ENCODE measurements around the gene BUB1B. TPM values are rescaled to one million over a fixed set of nuclear protein-coding genes. Genes with fewer than 3 reads are reported as not detected.

The BUB1B gene
- total and polyA plus RNA-seq, 9 of the 15 experiments (the other 6 are each of a cell fraction or from before 2014, with no cell fraction given) = 28.7 to 113 (median 82.2) TPM

DNA sequence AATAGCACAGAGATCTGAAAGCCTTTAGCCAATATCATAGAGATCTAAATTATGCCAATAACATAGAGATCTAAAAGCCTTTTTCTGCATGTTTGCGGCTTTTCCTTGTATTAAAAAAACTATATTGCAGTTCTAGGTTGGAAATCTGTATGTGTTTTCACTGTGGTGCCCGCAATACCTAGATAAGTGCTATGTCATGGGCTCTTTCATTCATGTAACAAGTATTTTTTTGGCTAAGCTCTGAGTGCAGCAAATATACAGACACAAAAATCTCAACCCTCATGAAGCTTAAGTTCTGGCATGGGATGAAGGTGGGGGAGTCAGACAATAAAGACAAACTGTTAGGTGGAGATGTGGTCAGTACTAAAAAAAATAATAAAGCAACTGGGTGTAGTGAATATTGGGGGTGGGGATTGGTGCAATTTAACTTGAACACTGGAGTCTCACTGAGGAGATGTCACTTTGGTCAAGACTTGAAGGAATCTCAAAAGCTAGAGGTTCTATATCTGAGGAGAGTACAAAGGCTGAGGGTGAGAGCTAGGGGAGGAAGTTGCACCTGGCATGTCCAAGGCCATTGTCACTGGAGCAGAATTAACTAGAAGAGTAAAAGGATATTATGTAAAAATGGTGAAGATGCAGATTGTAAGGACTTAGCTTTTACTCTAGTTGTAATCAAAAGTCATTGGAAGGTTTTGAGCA, 973 bp downstream of the BUB1B start (continued):
- TF ChIP-seq, protein P1, sequence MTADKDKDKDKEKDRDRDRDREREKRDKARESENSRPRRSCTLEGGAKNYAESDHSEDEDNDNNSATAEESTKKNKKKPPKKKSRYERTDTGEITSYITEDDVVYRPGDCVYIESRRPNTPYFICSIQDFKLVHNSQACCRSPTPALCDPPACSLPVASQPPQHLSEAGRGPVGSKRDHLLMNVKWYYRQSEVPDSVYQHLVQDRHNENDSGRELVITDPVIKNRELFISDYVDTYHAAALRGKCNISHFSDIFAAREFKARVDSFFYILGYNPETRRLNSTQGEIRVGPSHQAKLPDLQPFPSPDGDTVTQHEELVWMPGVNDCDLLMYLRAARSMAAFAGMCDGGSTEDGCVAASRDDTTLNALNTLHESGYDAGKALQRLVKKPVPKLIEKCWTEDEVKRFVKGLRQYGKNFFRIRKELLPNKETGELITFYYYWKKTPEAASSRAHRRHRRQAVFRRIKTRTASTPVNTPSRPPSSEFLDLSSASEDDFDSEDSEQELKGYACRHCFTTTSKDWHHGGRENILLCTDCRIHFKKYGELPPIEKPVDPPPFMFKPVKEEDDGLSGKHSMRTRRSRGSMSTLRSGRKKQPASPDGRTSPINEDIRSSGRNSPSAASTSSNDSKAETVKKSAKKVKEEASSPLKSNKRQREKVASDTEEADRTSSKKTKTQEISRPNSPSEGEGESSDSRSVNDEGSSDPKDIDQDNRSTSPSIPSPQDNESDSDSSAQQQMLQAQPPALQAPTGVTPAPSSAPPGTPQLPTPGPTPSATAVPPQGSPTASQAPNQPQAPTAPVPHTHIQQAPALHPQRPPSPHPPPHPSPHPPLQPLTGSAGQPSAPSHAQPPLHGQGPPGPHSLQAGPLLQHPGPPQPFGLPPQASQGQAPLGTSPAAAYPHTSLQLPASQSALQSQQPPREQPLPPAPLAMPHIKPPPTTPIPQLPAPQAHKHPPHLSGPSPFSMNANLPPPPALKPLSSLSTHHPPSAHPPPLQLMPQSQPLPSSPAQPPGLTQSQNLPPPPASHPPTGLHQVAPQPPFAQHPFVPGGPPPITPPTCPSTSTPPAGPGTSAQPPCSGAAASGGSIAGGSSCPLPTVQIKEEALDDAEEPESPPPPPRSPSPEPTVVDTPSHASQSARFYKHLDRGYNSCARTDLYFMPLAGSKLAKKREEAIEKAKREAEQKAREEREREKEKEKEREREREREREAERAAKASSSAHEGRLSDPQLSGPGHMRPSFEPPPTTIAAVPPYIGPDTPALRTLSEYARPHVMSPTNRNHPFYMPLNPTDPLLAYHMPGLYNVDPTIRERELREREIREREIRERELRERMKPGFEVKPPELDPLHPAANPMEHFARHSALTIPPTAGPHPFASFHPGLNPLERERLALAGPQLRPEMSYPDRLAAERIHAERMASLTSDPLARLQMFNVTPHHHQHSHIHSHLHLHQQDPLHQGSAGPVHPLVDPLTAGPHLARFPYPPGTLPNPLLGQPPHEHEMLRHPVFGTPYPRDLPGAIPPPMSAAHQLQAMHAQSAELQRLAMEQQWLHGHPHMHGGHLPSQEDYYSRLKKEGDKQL (CRISPR knock-in tag; IDR thresholded peaks at IDR 0.05; ENCODE audit: borderline replicate concordance) = no peak
- no peak for TF ChIP-seq LCOR (CRISPR knock-in tag; IDR thresholded peaks at IDR 0.05)
- TF ChIP-seq SREBF1 (IDR thresholded peaks at IDR 0.05; ENCODE audit: borderline replicate concordance, low read depth, low read length) = no peak
- TF ChIP-seq MLLT1 (IDR thresholded peaks at IDR 0.05) = peak in 1 of 2 experiments; percentile 23; a peak in 1 of 4 replicates
- no peak for TF ChIP-seq ZNF23 (CRISPR knock-in tag; IDR thresholded peaks at IDR 0.05)
- TF ChIP-seq GTF2E2 (tag; IDR thresholded peaks at IDR 0.05) = peak; percentile 65; the same call in 1 of the 2 replicates
- TF ChIP-seq NCOA2 (IDR thresholded peaks at IDR 0.05; ENCODE audit: partially characterized antibody in 2 of 2) = no peak
- TF ChIP-seq SPI1 (IDR thresholded peaks at IDR 0.05; ENCODE audit: borderline replicate concordance, low read depth, low read length) = peak; percentile 62; the same call in 1 of the 2 replicates
- TF ChIP-seq NFE2 (IDR thresholded peaks at IDR 0.05; ENCODE audit: low read depth) = peak; percentile 67
- TF ChIP-seq RNF2 (IDR thresholded peaks at IDR 0.05) = no peak
- no peak for TF ChIP-seq ZNF644 (tag; IDR thresholded peaks at IDR 0.05; ENCODE audit: low read depth)
- TF ChIP-seq BCLAF1 (IDR thresholded peaks at IDR 0.05; ENCODE audit: borderline replicate concordance in 1 of 2, control insufficient read depth in 1 of 2, low read depth in 2 of 2, low read length in 1 of 2) = no peak
- 0 out of 4 replicates have a peak, but pooled peaks of 1 of the 2 experiments have one; percentile 15 for TF ChIP-seq HDAC1 (IDR thresholded peaks at IDR 0.05)

Measured in K562 (cell line).